ENCODE data around the gene COL25A1. TPM values are rescaled to one million over a fixed set of nuclear protein-coding genes. Genes with fewer than 3 reads are reported as not detected.

Gene COL25A1
- not detected for total RNA-seq

- Mint-ChIP-seq H3K27ac (no peak within 1 kb of the TSS), H3K4me1 (ENCODE audit: low read depth) (peaks cover 14% of the 10 kb centered on the region), H3K4me3 (peak within 1 kb of the TSS; percentile 55), H3K27me3 (ENCODE audit: low read depth) (peaks cover 65% of the 10 kb centered on the region), H3K36me3 (ENCODE audit: low read depth) (no peaks in the 10 kb centered on the region), H3K9me3 (ENCODE audit: insufficient read depth) (no peaks in the 10 kb centered on the region)
- CTCF ChIA-PET: no interaction called here
- POLR2A ChIA-PET: no interaction called here
- DNase-seq: peak; percentile 43
- ATAC-seq: peak; percentile 70
These were observed at the start of gene COL25A1 for GRCh38 chr4:109302361-109303139. TSS of gene COL25A1 (minus strand) at chr4:109302658.

GRCh38 chr4:109350121-109350520, 47.7 kb upstream of the COL25A1 start:
- ATAC-seq: no peak
- ChIA-PET CTCF (no interaction called here), POLR2A (no interaction called here)
- no peak overlapping the region for H3K4me3 Mint-ChIP-seq
- no peaks in the 10 kb centered on the region for H3K36me3 Mint-ChIP-seq (ENCODE audit: low read depth)
- H3K27ac Mint-ChIP-seq: no peak overlapping the region
- H3K27me3 Mint-ChIP-seq (ENCODE audit: low read depth): peaks cover 33% of the 10 kb centered on the region
- no peaks in the 10 kb centered on the region for H3K4me1 Mint-ChIP-seq (ENCODE audit: low read depth)
- no peaks in the 10 kb centered on the region for H3K9me3 Mint-ChIP-seq (ENCODE audit: insufficient read depth)
- DNase-seq: no peak

DNA sequence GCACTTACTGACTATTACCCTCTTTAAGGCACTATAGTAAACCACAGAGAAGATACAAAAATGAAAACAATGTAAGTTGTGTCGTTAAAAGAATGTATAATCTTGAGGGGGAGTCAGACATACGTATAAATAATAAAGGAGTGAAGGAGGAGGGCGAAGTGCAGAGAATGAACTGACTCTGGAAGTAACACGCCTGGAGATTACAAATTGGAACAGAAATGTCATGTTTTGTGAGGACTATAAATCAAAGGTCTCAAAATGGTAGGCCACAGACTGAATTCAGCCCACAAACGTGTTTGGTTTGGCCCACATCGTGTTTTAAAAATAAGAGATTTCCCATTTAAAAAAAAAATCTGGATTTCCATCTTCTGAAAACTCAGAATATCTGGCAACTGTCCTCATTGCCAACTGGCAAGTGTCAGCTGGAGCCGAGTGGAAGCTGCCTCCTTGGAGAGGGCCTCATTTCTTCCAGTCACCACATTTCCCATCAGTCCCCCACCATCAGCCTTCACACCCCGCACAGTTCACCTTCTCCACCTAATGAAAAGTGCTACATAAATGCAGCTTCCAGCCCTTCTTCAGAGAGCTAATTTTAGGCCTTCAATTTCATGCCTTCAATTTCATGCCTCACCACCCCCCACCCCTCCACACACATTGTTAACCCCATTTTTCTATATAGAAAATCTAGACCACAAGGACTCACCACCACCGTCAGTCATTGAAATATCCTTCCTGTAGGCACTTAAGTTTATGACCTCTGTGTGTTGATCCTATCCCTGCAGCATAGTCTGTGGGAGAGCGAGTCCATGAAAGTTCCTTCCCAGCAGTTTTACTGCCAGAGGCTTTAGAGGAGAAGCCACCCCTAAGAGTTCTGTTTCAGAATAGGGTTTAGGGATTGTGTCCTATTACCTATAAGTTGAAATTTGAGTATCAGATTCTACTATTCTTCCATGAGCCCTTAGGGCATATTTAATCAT, 32.0 kb upstream of the COL25A1 start:
- ChIA-PET CTCF (no interaction called here), POLR2A (no interaction called here)
- DNase-seq: no peak
- ATAC-seq: no peak
- Mint-ChIP-seq H3K27ac (no peak overlapping the region), H3K9me3 (ENCODE audit: insufficient read depth) (no peaks in the 10 kb centered on the region), H3K4me3 (no peak overlapping the region), H3K4me1 (ENCODE audit: low read depth) (no peaks in the 10 kb centered on the region), H3K27me3 (ENCODE audit: low read depth) (peaks cover 14% of the 10 kb centered on the region), H3K36me3 (ENCODE audit: low read depth) (peaks cover 2% of the 10 kb centered on the region)

DNA sequence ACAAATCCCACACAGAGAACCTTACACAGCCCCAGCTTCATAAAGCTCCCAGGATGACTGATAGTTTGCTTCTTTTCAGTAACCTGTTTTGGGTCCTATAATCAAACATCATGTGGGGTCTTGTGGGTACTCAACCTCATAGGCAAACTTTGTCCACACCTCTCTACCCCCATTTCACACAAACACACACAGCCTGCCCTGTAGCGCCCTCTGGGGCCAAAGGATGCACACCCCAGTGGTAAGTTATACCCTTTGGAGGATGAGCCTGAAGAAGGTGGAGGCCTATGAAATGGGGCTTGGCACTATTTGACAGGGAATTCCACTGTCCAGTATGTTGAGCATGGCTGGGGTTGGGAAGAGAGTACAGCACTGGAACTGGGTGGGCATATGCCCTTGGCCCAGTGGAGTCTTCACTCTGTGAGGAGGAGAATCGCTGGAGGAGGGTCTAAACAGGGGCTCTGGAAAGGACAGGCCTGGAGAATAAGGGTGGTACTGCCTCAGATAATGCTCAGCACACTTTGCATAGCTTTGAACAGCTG, 30.5 kb upstream of the COL25A1 start:
- no peaks in the 10 kb centered on the region for H3K36me3 Mint-ChIP-seq (ENCODE audit: low read depth)
- ChIA-PET CTCF (interaction anchor here (0.7 to 1.5 kb wide), 3 partner anchors 16 to 87 kb away, joined by 3 to 5 read pairs (median 3); no protein-coding TSS in a partner anchor), POLR2A (no interaction called here)
- ATAC-seq: no peak
- H3K27ac Mint-ChIP-seq: no peak overlapping the region
- H3K4me3 Mint-ChIP-seq: no peak overlapping the region
- H3K4me1 Mint-ChIP-seq (ENCODE audit: low read depth): no peaks in the 10 kb centered on the region
- no peaks in the 10 kb centered on the region for H3K9me3 Mint-ChIP-seq (ENCODE audit: insufficient read depth)
- peaks cover 18% of the 10 kb centered on the region for H3K27me3 Mint-ChIP-seq (ENCODE audit: low read depth)
- DNase-seq: no peak

DNA sequence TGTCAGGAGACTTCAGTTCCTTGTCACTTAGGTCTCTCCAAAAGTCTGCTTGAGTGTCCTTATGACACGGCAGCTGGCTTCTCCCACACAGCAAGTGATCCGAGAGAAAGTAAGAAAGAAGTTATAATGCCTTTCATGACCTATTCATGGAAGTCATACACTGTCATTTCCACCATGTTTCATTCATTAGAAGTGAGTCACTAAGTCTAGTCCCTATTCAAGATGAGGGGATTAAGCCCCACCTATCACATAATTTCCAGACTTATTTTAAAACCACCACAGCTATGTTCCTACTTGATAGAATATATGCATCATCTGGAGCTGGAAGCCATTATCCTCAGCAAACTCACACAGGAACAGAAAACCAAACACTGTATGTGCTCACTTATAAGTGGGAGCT, 25.2 kb upstream of the COL25A1 start:
- H3K4me3 Mint-ChIP-seq: no peak overlapping the region
- ChIA-PET CTCF (no interaction called here), POLR2A (interaction anchor here (0.5 kb wide), 1 partner anchor 1292 kb away, joined by 3 read pairs; no protein-coding TSS in a partner anchor)
- ATAC-seq (no peak), DNase-seq (no peak)
- H3K36me3 Mint-ChIP-seq (ENCODE audit: low read depth): no peaks in the 10 kb centered on the region
- H3K27me3 Mint-ChIP-seq (ENCODE audit: low read depth): peaks cover 19% of the 10 kb centered on the region
- H3K27ac Mint-ChIP-seq: no peak overlapping the region
- H3K9me3 Mint-ChIP-seq (ENCODE audit: insufficient read depth): peaks cover 6% of the 10 kb centered on the region
- no peaks in the 10 kb centered on the region for H3K4me1 Mint-ChIP-seq (ENCODE audit: low read depth)

GRCh38 chr4:109325698-109326097, 23.2 kb upstream of the COL25A1 start:
- DNase-seq (no peak), ATAC-seq (no peak)
- no peaks in the 10 kb centered on the region for H3K4me1 Mint-ChIP-seq (ENCODE audit: low read depth)
- peaks cover 9% of the 10 kb centered on the region for H3K9me3 Mint-ChIP-seq (ENCODE audit: insufficient read depth)
- H3K4me3 Mint-ChIP-seq: no peak overlapping the region
- H3K27ac Mint-ChIP-seq: no peak overlapping the region
- H3K36me3 Mint-ChIP-seq (ENCODE audit: low read depth): no peaks in the 10 kb centered on the region
- peaks cover 19% of the 10 kb centered on the region for H3K27me3 Mint-ChIP-seq (ENCODE audit: low read depth)
- ChIA-PET CTCF (no interaction called here), POLR2A (no interaction called here)

DNA sequence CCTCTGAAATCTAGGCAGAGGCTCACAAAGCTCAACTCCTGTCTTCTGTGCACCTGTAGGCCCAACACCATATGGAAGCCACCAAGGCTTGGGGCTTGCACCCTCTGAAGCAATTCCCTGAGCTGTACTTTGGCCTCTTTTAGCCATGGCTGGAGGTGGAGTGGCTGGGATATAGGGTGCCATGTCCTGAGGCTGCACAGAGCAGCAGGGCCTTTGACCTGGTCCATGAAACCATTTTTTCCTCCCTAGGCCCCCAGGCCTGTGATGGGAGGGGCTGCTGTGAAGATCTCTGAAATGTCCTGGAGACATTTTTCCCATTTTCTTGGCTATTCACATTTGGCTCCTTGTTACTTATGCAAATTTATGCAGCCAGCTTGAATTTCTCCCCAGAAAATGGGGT, 20.9 kb upstream of the COL25A1 start:
- CTCF ChIA-PET: no interaction called here

GRCh38 chr4:109321232-109321631, 18.8 kb upstream of the COL25A1 start:
- no peaks in the 10 kb centered on the region for H3K36me3 Mint-ChIP-seq (ENCODE audit: low read depth)
- no peak overlapping the region for H3K27ac Mint-ChIP-seq
- no peaks in the 10 kb centered on the region for H3K4me1 Mint-ChIP-seq (ENCODE audit: low read depth)
- peaks cover 9% of the 10 kb centered on the region for H3K9me3 Mint-ChIP-seq (ENCODE audit: insufficient read depth)
- no peak overlapping the region for H3K4me3 Mint-ChIP-seq
- no peaks in the 10 kb centered on the region for H3K27me3 Mint-ChIP-seq (ENCODE audit: low read depth)
- POLR2A ChIA-PET: no interaction called here
- DNase-seq (no peak), ATAC-seq (no peak)
- CTCF ChIA-PET: no interaction called here

More for the DNA sequence above, 20.9 kb upstream of the COL25A1 start:
- Mint-ChIP-seq H3K4me3 (no peak overlapping the region), H3K27me3 (ENCODE audit: low read depth) (peaks cover 3% of the 10 kb centered on the region), H3K36me3 (ENCODE audit: low read depth) (no peaks in the 10 kb centered on the region), H3K27ac (no peak overlapping the region), H3K4me1 (ENCODE audit: low read depth) (no peaks in the 10 kb centered on the region), H3K9me3 (ENCODE audit: insufficient read depth) (peaks cover 9% of the 10 kb centered on the region)
- DNase-seq: no peak
- no peak for ATAC-seq
- POLR2A ChIA-PET: no interaction called here

- POLR2A ChIA-PET: no interaction called here
- DNase-seq: no peak
- ATAC-seq: no peak
- Mint-ChIP-seq H3K4me3 (no peak overlapping the region), H3K27ac (no peak overlapping the region), H3K4me1 (ENCODE audit: low read depth) (no peaks in the 10 kb centered on the region), H3K36me3 (ENCODE audit: low read depth) (no peaks in the 10 kb centered on the region), H3K9me3 (ENCODE audit: insufficient read depth) (peaks cover 9% of the 10 kb centered on the region), H3K27me3 (ENCODE audit: low read depth) (no peaks in the 10 kb centered on the region)
- CTCF ChIA-PET: no interaction called here
These were observed 17.2 kb upstream of the COL25A1 start for GRCh38 chr4:109319684-109320083.

DNA sequence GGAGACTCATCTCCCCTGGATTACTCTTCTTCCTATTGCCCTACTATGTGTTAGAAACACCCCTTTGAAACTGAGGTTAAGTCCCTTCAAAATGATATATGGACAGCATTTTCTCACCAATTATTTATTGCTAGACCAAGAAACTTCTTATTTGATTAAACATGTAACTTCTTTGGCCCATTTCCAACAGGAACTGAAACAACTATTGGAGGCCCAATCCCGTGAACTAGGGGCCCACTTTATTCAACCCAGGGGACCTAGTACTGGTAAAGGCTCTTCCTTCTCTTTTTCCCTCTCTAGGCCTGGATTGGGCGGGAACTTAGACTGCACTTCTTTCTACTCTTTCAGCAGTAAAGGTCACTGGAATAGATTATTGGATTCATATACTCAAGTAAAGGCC, 16.7 kb upstream of the COL25A1 start:
- no peaks in the 10 kb centered on the region for H3K36me3 Mint-ChIP-seq (ENCODE audit: low read depth)
- CTCF ChIA-PET: no interaction called here
- peaks cover 9% of the 10 kb centered on the region for H3K9me3 Mint-ChIP-seq (ENCODE audit: insufficient read depth)
- DNase-seq (no peak), ATAC-seq (no peak)
- no peaks in the 10 kb centered on the region for H3K27me3 Mint-ChIP-seq (ENCODE audit: low read depth)
- no peaks in the 10 kb centered on the region for H3K4me1 Mint-ChIP-seq (ENCODE audit: low read depth)
- no peak overlapping the region for H3K27ac Mint-ChIP-seq
- H3K4me3 Mint-ChIP-seq: no peak overlapping the region
- POLR2A ChIA-PET: no interaction called here

DNA sequence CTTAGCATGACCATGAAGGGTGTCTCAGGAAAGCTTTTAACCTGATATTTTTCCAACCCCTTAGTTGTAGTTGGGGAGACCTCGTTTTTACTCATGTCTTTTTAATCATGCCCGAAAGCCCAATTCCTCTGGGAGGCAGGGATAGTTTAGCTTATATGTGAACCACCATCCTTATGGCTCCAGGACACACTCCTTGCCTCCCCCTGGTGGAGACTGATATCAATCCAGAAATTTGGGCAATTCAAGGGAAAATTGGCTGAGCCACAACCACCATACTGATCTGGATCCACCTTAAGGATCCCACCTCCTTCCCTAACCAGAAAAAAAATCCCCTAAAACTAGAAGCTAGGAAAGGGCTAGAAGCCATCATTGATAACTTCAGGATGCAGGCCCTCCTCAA, 13.4 kb upstream of the COL25A1 start:
- H3K9me3 Mint-ChIP-seq (ENCODE audit: insufficient read depth): no peaks in the 10 kb centered on the region
- H3K27ac Mint-ChIP-seq: no peak overlapping the region
- no peak overlapping the region for H3K4me3 Mint-ChIP-seq
- CTCF ChIA-PET: no interaction called here
- ATAC-seq (no peak), DNase-seq (no peak)
- no peaks in the 10 kb centered on the region for H3K4me1 Mint-ChIP-seq (ENCODE audit: low read depth)
- POLR2A ChIA-PET: no interaction called here
- no peaks in the 10 kb centered on the region for H3K36me3 Mint-ChIP-seq (ENCODE audit: low read depth)
- H3K27me3 Mint-ChIP-seq (ENCODE audit: low read depth): peaks cover 7% of the 10 kb centered on the region

DNA sequence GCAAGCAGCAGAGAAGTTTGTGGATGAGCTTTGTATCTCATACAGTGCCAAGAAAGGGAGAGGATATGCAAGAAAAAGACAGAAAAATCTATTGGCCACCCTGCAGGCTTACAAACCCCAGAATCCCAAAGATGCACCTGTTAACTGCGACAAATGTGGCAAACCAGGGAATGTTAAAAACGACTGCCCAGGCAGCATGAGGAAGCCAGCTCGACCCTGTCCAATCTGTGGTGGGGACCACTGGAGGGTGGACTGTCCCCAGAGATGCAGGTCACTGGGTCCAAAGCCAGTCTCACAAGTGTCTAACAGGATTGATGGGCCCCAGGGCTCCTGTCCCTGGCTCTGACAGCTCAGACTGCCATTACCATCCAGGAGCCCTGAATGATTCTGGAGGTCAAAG, 12.9 kb upstream of the COL25A1 start:
- Mint-ChIP-seq H3K27me3 (ENCODE audit: low read depth) (peaks cover 12% of the 10 kb centered on the region), H3K27ac (no peak overlapping the region), H3K9me3 (ENCODE audit: insufficient read depth) (no peaks in the 10 kb centered on the region), H3K4me1 (ENCODE audit: low read depth) (no peaks in the 10 kb centered on the region), H3K4me3 (no peak overlapping the region), H3K36me3 (ENCODE audit: low read depth) (no peaks in the 10 kb centered on the region)
- ChIA-PET POLR2A (no interaction called here), CTCF (no interaction called here)
- no peak for ATAC-seq
- no peak for DNase-seq

Measured in activated CD8-positive, alpha-beta T cell treated with anti-CD3 and anti-CD28 coated beads, Interleukin-2, amount 10 ng/mL, durations not matched to agents 7 days and 5 days (primary cell).